HEK293 (cell line): ENCODE data around the gene NEK11.

Source experiments
- CTCF ChIA-PET: fragments of 350-600 bp; formaldehyde crosslinking; extraction: SDS; loops from one replicate; lab custom pipeline; 2021; ENCODE audit warnings: antibody characterized with exemption; lab: Yijun Ruan, JAX
- POLR2A ChIA-PET: fragments of 300-600 bp; formaldehyde crosslinking; extraction: SDS; loops from one replicate; lab custom pipeline; 2020; ENCODE audit warnings: antibody characterized with exemption, inconsistent platforms; lab: Yijun Ruan, JAX
- H3K27ac ChIP-seq: fragments of 200-500 bp; sonication (Bioruptor generic); 2 replicates; pipeline ENCODE4 v1.5.1; 2014; ENCODE audit warnings: low read depth, low read length, control low read depth, inconsistent platforms; ENCODE audit errors: extremely low read depth
- H3K36me3 ChIP-seq, 2 experiments: fragments of 200-500 bp in 1 of 2; sonication (Bioruptor generic) in 1 of 2; 1 replicate in 1 of 2; 2 replicates in 1 of 2; pipeline ENCODE4 v1.5.1; 2014 to 2017; ENCODE audit warnings: inconsistent platforms in 2 of 2, low read length in 2 of 2; ENCODE audit not compliant: control insufficient read depth in 2 of 2, insufficient read depth in 1 of 2
- H3K4me1 ChIP-seq: fragments of 200-500 bp; sonication (Bioruptor generic); 2 replicates; pipeline ENCODE4 v1.5.1; 2014; ENCODE audit warnings: mild to moderate bottlenecking, low read length, inconsistent platforms; ENCODE audit not compliant: control insufficient read depth, insufficient read depth
- H3K4me3 ChIP-seq: 2 replicates; pipeline ENCODE4 v1.5.1; 2011; ENCODE audit warnings: low read depth, mild to moderate bottlenecking, control low read depth, low read length, moderate library complexity
- H3K9me3 ChIP-seq: fragments of 200-500 bp; sonication (Bioruptor generic); 2 replicates; pipeline ENCODE4 v1.5.1; 2014; ENCODE audit warnings: low read depth, low read length, inconsistent platforms; ENCODE audit not compliant: control insufficient read depth, insufficient read depth
- BCL6B ChIP-seq: fragments of 450-650 bp; formaldehyde crosslinking; IDR thresholded peaks from 2 replicates; pipeline ENCODE4 v1.5.1; 2017; ENCODE audit warnings: missing biosample characterization, missing genetic modification characterization
- FEZF1 ChIP-seq: fragments of 450-650 bp; formaldehyde crosslinking; IDR thresholded peaks from 2 replicates; pipeline ENCODE4 v1.5.1; 2016; ENCODE audit warnings: missing biosample characterization, missing genetic modification characterization
- GLI4 ChIP-seq: fragments of 450-650 bp; formaldehyde crosslinking; IDR thresholded peaks from 2 replicates; pipeline ENCODE4 v1.5.1; 2016; ENCODE audit warnings: missing biosample characterization, missing genetic modification characterization
- MEIS1 ChIP-seq: sonication (generic); formaldehyde crosslinking; IDR thresholded peaks from 2 replicates; pipeline ENCODE4 v1.8.1; 2022; ENCODE audit warnings: missing genetic modification reagents, mild to moderate bottlenecking, borderline replicate concordance
- PRDM2 ChIP-seq: fragments of 450-650 bp; formaldehyde crosslinking; IDR thresholded peaks from 2 replicates; pipeline ENCODE4 v1.5.1; 2016; ENCODE audit warnings: missing biosample characterization, missing genetic modification characterization, borderline replicate concordance
- ZFP41 ChIP-seq: fragments of 450-650 bp; formaldehyde crosslinking; IDR thresholded peaks from 2 replicates; pipeline ENCODE4 v1.5.1; 2016; ENCODE audit warnings: missing biosample characterization, missing genetic modification characterization, borderline replicate concordance
- ZNF174 ChIP-seq: fragments of 450-650 bp; formaldehyde crosslinking; IDR thresholded peaks from 2 replicates; pipeline ENCODE4 v1.5.0; 2017; ENCODE audit warnings: missing biosample characterization, mild to moderate bottlenecking, missing genetic modification characterization
- ZNF239 ChIP-seq: fragments of 450-650 bp; formaldehyde crosslinking; IDR thresholded peaks from 2 replicates; pipeline ENCODE4 v1.5.1; 2016; ENCODE audit warnings: missing biosample characterization, missing genetic modification characterization
- ZNF280D ChIP-seq: fragments of 450-650 bp; formaldehyde crosslinking; IDR thresholded peaks from 2 replicates; pipeline ENCODE4 v1.5.1; 2016; ENCODE audit warnings: missing biosample characterization, missing genetic modification characterization
- ZNF324 ChIP-seq: fragments of 450-650 bp; formaldehyde crosslinking; IDR thresholded peaks from 2 replicates; pipeline ENCODE4 v1.5.1; 2016; ENCODE audit warnings: missing biosample characterization, missing genetic modification characterization
- ZNF624 ChIP-seq: fragments of 450-650 bp; formaldehyde crosslinking; IDR thresholded peaks from 2 replicates; pipeline ENCODE4 v1.5.1; 2017; ENCODE audit warnings: missing biosample characterization, missing genetic modification characterization
- ZNF701 ChIP-seq: fragments of 450-650 bp; formaldehyde crosslinking; IDR thresholded peaks from 2 replicates; pipeline ENCODE4 v1.5.1; 2016; ENCODE audit warnings: missing biosample characterization, missing genetic modification characterization
- ZNF747 ChIP-seq: fragments of 450-650 bp; formaldehyde crosslinking; IDR thresholded peaks from 2 replicates; pipeline ENCODE4 v1.5.1; 2016; ENCODE audit warnings: missing biosample characterization, missing genetic modification characterization
- ZNF776 ChIP-seq: fragments of 450-650 bp; formaldehyde crosslinking; IDR thresholded peaks from 2 replicates; pipeline ENCODE4 v1.5.0; 2017; ENCODE audit warnings: missing biosample characterization, missing genetic modification characterization, borderline replicate concordance
- ZSCAN18 ChIP-seq: fragments of 450-650 bp; formaldehyde crosslinking; IDR thresholded peaks from 2 replicates; pipeline ENCODE4 v1.5.1; 2016; ENCODE audit warnings: missing biosample characterization, missing genetic modification characterization

The NEK11 gene

GRCh38 chr3:131167867-131168266 is 141.2 kb downstream of the NEK11 start (continued):
- TF ChIP-seq PRDM2 (tag by site-specific recombination) (no peak), ZNF747 (tag by site-specific recombination) (no peak), GLI4 (no peak), ZNF239 (no peak), ZNF174 (tag by site-specific recombination) (no peak), BCL6B (tag by site-specific recombination) (no peak), ZNF701 (no peak), ZSCAN18 (no peak), FEZF1 (tag by site-specific recombination) (no peak), ZNF280D (no peak)

GRCh38 chr3:131169331-131169730 is 142.7 kb downstream of the NEK11 start:
- H3K36me3 ChIP-seq: no peaks in the 10 kb centered on the region
- POLR2A ChIA-PET: interaction anchor here (0.6 kb wide), 1 partner anchor 130 kb away, joined by 3 read pairs; no protein-coding TSS in a partner anchor
- no peaks in the 10 kb centered on the region for H3K9me3 ChIP-seq
- CTCF ChIA-PET: no interaction called here
- no peaks in the 10 kb centered on the region for H3K4me1 ChIP-seq
- H3K4me3 ChIP-seq: no peak overlapping the region
- H3K27ac ChIP-seq: no peak overlapping the region
- TF ChIP-seq PRDM2 (tag by site-specific recombination) (no peak), ZFP41 (tag by site-specific recombination) (no peak), ZNF624 (tag by site-specific recombination) (no peak), ZNF776 (tag by site-specific recombination) (no peak), MEIS1 (CRISPR knock-in tag) (no peak), ZNF324 (tag by site-specific recombination) (no peak)
